Cortex of kidney (tissue), 1 donor: ENCODE data around the gene ITIH3.

Experiments
- DNase-seq: peaks from one replicate; lab custom pipeline; 2025; lab: John Stamatoyannopoulos, UW

The ITIH3 gene

DNA sequence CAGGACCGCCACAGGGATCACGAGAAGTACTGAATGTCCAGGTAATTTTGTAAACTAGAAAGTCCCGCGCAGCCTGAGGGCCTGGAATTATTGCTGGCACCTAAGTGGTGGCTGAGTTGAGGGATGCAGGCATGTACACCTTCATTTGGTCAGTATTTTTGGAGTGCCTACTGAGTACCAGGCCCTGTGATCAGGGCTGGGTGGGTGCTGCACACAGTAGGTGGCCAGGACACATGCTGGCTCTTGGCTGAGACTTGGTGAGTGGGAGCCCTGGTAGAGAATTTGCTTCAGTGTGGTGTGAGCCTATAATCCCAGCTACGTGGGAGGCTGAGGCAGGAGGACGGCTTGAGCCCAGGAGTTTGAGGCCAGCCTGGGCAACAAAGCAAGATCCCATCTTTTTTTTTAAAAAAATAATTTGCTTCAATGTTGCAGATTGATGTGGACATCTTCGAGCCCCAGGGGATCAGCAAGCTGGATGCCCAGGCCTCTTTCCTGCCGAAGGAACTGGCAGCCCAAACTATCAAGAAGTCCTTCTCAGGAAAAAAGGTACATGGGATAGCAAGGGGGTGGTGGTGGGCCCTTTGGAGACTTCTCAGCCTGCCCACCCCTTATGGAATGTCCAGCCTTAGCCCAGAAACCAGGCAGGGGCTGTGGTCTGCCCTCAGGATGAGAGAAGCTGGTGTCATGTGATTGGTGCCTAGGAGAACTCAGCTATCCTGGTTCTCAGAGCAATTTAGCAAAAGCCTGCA is 14.6 kb upstream of the ITIH3 start:
- DNase-seq, result no peak

DNA sequence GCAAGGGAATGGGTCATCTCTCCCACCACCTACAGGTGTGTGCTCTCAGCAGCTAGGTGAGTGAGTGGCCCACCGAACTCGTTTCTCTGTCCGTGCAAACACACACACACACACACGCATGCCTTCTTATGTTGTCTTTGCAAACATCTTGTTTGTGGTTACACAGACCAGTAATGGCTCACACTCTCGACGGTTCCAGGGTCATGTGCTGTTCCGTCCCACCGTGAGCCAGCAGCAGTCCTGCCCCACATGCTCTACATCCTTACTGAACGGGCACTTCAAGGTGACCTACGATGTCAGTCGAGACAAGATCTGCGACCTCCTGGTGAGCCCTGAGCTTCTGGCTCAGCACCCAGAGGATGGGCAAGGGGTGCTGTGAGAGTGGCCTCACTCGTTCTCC is 12.9 kb upstream of the ITIH3 start:
- DNase-seq, result no peak

DNA sequence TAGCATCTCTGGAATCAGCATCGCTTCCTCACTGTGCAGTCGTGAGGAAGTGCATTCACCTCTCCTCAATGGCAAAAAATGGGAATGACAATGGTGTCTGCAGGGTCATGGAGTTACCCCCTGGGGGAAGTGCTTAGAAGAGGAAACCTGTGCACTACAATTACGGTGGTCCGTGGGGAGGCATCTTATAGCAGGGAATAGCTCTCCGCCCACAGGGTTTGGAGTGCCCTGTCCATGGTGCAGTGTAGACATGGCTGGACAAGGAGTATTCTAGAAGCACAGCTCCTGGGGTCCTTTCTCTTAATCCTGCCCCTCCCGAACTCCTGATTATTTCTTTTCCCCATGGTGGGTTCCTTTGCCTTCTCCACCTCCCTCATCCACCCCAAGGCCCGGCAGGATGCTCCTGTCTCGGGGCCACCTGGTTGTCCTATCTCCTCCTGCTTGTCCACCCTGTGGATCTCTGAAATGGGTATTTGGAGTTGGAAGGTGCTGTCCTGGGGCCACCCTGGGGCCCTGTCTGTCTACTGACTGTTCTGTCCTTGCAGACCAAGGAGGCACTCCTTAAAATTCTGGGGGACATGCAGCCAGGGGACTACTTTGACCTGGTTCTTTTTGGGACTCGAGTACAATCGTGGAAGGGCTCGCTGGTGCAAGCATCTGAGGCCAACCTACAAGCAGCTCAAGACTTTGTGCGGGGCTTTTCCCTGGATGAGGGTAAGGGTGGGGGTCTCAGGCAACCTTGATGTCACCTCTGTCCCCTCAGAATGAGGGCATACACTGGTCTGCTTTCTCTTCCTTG is 12.0 kb upstream of the ITIH3 start:
- DNase-seq, result no peak

DNA sequence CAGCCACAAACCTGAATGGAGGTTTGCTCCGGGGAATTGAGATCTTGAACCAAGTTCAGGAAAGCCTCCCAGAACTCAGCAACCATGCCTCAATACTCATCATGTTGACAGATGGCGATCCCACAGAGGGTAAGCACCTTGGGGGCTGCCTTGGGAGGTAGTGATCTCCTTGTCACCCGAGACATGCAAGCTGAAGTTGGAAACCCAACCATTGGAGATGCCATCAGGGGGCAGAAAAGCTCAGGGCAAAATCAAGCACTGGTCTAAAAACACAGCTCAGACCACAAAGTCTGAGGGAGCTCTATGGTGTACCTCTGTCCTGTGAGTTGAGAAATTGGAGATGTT is 11.4 kb upstream of the ITIH3 start:
- no peak for DNase-seq

DNA sequence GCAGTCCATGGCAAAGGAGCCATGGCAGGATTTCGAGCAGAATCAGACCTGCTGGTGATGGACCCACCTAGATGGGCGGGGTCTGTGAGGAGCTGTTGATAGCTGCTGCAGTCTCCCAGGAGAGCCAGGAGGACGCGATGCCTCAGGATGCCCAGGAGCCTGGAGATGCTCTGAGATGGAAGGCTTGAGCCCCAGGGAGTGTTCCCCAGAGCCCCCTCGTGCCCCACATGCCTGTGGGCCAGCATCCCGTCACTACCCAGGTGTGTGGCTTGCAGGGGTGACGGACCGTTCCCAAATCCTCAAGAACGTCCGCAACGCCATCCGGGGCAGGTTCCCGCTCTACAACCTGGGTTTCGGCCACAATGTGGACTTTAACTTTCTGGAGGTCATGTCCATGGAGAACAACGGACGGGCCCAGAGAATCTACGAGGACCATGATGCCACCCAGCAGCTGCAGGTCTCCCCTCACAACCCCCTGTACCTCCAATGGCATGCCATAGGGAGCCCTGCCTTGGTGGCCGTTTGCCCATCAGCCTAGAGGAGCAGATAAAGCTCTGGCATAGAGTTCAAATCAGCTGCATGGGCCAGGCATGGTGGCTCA is 10.5 kb upstream of the ITIH3 start:
- DNase-seq, result no peak

DNA sequence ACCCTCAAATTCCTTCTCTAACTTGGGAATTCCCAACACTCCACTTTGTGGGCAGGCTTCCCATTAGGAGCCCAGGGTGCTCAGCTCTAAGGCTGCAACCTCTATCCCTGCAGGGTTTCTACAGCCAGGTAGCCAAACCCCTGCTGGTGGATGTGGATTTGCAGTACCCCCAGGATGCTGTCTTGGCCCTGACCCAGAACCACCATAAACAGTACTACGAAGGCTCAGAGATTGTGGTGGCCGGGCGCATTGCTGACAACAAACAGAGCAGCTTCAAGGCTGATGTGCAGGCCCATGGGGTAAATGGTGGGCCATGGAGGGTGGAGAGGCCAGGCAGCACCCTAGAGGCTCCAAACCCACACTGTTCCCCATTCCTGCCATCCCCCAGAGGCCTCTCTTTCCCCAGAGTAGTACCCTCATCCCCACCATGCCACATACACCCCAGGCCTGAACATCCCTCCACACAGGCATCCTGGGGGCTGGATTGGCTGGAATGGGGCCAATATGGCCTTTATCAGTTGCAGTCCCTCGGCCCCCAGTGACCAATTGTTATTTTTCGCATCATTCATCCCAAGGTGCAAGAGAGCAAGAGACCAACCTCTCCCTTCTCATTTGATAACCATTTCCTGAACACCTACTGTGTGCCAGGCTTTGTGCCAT is 9.5 kb upstream of the ITIH3 start:
- no peak for DNase-seq

DNA sequence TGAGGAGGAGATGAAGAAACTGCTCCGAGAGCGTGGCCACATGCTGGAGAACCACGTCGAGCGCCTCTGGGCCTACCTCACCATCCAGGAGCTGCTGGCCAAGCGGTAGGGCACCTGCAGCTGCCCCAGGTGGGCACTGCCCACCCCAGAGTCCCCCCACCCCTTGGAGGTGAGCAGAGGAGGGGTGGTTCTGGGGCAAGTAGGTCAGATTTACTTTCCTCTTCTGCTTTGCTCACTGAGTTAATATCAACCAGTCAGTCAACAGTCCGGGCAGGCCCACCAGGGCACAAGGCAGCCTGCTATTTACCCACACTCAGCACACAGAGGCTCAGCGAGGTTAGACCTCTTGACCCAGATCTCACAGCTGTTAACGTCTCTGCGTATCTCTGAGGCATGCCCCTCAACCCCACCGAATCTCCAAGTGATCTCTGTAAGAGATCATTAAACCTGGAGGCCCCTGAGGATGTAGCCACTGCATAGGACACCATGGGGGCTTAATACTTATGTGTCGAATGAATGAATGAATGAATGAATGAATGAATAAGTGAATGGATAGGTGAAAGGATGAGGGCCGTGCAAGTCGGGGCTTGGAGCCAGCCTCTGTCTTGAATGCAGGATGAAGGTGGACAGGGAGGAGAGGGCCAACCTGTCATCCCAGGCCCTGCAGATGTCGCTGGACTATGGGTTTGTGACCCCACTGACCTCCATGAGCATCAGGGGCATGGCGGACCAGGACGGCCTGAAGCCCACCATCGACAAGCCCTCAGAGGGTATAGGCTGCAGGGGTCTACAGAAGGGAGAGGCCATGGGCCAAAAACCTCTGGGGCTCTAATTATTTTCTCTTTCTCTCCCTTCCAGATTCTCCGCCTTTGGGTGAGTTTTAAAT is 8.0 kb upstream of the ITIH3 start:
- no peak for DNase-seq

DNA sequence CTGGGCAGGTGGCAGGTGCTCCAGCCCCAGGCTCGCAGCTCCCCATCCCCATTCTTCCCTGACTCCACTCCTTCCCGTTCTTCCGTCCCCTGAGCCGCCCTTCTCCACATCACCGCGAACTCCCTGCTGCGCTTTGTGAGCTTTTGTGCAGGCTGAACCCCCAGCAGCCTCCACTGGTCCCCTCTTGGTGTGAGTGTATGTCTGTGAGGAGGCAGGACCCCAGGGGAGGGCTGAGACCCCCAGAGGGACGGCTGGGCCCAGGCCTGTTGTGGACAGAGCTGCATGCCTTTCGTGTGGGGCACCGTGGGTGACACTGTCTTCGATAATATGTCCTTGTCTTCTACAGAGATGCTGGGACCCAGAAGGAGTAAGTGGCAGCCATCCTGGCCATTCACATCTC is 7.3 kb upstream of the ITIH3 start:
- no peak for DNase-seq

DNA sequence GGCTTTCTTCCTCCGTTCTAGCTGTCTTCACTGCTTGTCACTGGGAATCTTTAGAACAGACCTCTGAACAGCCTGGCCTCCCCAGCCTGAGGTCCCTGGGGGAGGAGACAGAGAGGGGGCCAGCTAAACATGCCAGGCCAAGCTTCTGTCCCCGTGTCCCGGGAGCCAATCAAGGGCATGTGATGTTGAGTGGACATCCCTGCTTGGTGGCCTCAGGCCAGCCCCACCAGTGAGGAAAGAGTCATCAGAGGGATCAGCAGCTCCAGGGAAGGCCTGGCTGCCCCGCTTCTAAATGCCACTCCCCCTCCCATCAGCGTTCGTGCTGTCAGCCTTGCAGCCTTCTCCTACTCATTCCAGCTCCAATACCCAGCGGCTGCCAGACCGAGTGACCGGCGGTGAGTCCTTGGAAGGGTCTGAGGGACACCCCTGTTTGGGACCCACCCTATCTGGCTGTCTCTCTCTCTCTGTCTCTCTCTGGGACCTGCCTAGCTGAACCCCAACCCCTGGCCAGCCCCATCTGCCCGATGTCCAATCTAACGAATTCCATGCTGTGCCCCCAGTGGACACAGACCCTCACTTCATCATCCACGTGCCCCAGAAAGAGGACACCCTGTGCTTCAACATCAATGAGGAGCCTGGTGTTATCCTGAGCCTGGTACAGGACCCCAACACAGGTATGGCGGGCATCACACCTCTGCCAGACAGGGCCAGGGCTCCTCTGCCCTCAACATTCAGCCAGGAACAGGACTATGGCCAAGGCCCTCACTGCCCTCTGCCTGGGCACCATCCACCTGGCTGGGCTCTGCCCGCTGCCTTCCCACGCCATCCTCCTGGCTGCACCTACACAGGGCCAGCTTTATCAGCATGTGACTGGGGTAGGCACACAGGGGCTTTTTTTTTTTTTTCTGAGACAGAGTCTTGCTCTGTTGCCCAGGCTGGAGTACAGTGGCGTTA is 6.6 kb upstream of the ITIH3 start:
- DNase-seq, result no peak

DNA sequence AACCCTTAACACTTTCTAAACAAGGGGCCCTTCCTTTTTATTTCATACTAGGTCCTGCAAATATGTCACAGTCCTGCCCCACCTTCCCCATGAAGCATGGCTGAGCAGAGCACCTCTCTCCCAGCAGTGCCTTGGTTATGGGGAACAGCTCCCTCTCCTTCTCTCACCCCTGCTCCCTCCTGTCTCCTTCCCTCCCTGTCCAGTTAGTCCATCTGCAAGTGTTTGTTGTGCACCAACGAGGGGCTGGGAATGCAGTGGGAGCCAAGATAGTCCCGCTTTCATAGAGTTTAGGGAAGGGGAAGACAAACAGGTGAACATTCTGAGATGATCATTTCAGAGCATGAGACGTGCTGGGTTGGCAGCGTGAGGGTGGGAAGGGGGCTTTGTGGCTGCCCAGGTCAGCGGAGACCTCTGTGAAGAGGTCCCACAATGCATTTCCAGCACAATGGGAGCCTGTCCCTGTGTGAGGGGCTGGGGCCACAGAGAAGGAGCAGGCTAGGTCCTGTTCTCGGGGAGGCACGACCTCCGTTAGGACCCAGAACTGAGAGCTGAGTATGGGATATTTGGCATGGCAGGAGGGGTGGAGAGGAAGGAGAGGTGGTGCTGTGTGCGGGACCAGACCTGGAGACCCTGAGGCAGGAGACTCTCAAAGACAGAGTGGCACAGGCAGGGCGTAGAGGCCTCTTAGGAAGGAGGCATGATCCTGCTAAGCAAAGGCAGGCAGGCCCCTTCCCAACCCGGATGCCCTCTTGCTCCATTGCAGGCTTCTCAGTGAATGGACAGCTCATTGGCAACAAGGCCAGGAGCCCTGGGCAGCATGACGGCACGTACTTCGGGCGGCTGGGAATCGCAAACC is 5.5 kb upstream of the ITIH3 start:
- no peak for DNase-seq

DNA sequence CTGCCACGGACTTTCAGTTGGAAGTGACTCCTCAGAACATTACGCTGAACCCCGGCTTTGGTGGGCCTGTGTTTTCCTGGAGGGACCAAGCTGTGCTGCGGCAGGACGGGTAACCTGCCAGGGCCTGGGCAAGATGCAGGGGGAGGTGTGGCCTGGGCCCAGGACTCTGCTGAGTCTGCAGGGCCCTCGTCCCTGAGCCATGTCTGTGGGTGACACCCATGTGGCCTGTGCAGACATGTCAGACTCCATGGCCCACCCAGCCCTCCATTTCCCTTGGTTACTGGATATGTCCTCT is 4.9 kb upstream of the ITIH3 start:
- no peak for DNase-seq

DNA sequence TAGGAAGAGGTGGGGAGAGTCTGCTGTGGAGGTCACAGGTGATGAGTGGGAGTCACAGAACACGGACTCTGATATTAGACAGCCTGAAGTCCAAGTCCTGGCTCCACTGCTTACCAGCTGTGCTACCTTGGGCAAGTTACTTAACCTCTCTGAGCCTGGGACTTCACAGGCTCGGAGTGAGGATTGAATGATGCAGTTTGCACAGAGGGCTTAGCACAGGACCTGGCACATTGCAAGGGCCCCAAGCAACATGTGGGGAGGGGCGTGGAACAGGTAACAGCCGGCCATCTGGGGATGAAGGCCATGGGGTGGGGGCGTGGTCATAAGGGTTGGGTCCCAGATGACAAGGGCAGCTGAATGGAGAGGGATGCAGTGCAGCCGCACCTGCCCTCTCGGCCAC is 4.3 kb upstream of the ITIH3 start:
- no peak for DNase-seq

DNA sequence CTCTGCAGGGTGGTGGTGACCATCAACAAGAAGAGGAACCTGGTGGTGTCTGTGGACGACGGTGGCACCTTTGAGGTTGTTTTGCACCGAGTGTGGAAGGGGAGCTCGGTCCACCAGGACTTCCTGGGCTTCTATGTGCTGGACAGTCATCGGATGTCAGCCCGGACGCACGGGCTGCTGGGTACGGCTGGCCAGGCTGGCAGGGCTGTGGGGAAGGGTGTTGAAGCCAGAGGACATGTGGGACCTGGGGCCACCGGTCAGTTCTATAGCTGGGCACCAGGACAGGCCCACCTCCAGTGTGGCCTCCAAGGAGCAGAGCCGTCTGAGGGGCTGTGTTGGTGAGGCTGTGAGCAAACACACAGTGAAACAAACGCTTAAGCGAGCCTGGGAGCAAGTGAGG is 3.9 kb upstream of the ITIH3 start:
- DNase-seq, result no peak

DNA sequence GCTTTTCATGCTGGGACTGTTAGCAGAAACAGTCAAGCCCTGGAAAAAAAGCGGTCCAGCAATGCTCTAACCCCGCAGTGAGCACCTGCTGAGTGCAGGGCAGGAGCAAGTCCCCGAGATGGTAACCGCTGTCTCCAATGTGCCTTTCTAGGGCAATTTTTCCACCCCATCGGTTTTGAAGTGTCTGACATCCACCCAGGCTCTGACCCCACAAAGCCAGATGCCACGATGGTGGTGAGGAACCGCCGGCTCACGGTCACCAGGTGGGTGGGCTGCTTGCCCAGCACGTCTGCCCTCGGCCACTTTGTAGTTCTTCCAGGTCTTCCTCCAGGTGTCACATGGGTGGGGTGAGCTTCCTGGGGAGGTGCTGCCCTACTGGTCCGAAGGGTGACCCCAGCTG is 3.2 kb upstream of the ITIH3 start:
- DNase-seq, result no peak

DNA sequence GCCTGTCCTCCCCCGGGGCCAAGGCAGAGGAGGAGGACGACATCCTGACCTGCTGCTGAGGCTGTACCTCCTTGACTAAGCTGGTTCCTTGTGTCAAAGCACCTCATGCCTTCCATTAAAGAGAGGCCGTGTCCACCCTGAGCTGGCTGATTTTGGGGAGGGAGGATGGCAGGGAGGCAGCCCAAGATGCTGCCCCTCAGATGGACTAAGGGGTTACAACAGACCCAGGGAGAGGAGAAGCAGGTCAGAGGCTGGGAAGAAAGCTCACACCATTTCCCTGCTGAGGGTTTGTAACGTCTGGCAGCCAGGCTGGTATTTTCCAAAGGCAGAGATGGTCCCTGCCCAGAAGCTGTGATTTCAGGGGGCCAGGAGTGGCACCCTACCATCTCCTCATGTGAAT is 2.7 kb upstream of the ITIH3 start:
- no peak for DNase-seq

DNA sequence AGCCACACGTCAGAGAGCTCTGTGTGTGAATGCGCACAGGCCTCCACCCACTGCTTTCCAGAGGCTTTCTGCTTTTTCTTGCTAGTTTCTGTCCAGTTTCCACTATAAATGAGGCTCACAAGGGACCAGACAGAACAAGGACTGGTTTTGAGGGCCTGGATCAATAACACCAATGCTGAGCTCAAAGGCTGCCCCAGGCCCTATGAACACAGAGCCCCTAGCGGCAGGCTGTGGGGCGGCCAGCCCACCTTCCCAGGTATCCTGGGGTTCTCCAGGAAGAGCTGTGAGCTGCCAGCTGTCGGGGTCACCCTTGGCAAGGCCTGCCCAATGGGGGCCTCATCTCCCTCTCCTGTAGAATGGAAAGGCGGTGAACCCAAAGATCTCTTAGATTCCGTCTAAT is 2.2 kb upstream of the ITIH3 start:
- DNase-seq, result no peak

DNA sequence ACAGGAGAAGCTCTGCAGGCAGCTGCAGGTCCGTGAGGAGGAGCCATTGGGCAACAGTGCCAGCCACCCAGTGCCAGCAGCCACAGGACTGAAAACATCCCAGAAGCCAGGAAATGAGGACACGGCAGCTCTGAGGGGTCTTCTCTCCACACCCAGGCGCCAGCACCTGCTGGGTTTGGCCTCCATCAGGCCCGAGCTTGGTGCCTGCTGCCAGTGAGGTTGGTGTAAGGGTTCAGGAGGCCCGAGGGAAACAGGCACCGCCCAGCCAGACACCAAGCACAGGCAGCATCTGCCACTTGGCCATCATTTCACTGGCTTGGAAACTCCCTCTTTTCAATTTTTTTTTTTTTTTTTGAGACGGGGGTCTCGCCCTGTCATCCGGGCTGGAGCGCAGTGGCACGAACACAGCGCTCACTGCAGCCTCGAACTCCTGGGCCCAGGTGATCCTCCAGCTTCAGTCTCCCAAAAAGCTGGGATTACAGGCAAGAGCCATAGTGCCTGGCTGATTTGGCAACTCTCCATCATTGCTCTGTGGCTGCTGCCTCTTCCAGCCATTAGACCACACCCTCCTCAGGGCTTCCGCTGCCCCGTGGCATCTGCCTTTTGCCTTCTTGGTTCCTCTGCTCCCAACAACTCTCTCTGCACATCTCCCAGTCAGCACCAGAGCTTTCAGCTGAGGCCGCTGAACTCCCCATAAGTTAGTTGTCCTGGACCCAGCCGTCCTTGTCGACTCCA is 1.5 kb upstream of the ITIH3 start:
- no peak for DNase-seq

DNA sequence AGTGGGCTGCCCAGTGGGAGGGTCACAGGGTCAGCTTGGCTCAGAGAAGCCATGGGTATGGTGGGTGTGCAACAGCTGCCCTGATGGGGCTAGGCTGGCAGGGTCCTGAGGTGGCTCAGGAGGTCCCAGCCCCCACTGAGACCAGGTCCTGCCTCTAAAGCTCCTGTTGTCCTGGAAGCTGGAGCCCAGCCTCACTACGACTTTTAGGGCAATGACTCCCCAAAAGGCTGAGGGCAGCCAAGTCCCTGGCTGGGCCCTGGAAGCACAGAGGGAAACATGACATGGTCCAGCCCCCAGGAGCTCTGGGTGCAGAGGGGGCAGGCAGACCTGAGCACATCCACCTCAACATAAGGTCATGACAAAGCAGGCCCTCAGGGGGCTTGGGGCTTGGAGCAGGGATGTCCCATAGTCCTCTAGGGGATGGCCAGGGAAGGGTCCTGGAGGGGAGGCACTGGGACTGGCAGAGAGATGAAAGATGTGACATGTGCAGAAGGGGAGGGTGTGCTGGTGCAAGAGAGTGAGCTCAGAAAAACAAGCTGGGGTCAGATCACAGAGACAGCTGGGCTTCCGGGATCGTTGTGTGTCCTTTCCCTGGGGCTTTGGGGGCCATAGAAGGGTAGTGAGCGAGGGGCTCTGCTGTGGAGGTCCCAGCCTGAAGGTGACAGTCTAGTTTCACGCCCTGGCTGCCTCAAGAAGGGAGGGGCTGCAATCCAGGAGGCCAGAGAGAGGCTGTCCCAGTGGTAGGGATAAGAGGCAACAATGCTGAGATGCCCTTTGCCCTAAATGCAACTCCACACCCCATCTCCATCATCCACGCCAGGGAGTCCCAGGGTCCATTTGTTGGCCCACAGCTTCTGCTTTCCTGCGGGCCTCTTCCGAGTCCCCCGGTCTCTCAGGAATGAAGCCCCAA is 639 bp upstream of the ITIH3 start:
- no peak for DNase-seq
